Activated naive CD8-positive, alpha-beta T cell treated with anti-CD3 and anti-CD28 coated beads, Interleukin-2, amount 50 U/mL, for 24 hours (primary cell): Measurements from ENCODE around the gene DENND1A.
A peak's percentile ranks its signal among the peaks of the same experiment; 100 is the strongest.
"Not testable (repeated sequence)": the region's sequence is repeated elsewhere in the genome, so short reads cannot be mapped to it uniquely, and the experiment has no call there.

Experiments
- ATAC-seq: fragments of 150-1000 bp; cut with Tn5 transposase; one replicate; pipeline ENCODE4 v1.10.0; 2021
- DNase-seq: peaks from one replicate; pipeline ENCODE4 v3.0.0; 2021
- H3K27ac Mint-ChIP-seq: one replicate; pipeline ENCODE4 v1.8.0; 2021; ENCODE audit warnings: mild to moderate bottlenecking, mixed read lengths
- H3K27me3 Mint-ChIP-seq: one replicate; pipeline ENCODE4 v1.8.0; 2021; ENCODE audit warnings: mixed read lengths
- H3K36me3 Mint-ChIP-seq: one replicate; pipeline ENCODE4 v1.8.0; 2021; ENCODE audit warnings: low read depth, mixed read lengths
- H3K4me1 Mint-ChIP-seq: one replicate; pipeline ENCODE4 v1.8.0; 2021; ENCODE audit warnings: mixed read lengths
- H3K4me3 Mint-ChIP-seq: one replicate; pipeline ENCODE4 v1.8.0; 2021; ENCODE audit warnings: mild to moderate bottlenecking, moderate library complexity, mixed read lengths
- H3K9me3 Mint-ChIP-seq: one replicate; pipeline ENCODE4 v1.8.0; 2021; ENCODE audit warnings: mixed read lengths

DENND1A gene

GRCh38 chr9:123940721-123941523, 11.0 kb upstream of the DENND1A start:
- no peak for DNase-seq
- Mint-ChIP-seq H3K4me3 (no peak overlapping the region), H3K27ac (no peak overlapping the region), H3K9me3 (peaks cover 10% of the 10 kb centered on the region), H3K4me1 (peaks cover 2% of the 10 kb centered on the region), H3K36me3 (no peaks in the 10 kb centered on the region), H3K27me3 (peaks cover 8% of the 10 kb centered on the region)
- peak; percentile 88 for ATAC-seq

GRCh38 chr9:123938401-123938800, 8.5 kb upstream of the DENND1A start:
- Mint-ChIP-seq H3K4me1 (peaks cover 2% of the 10 kb centered on the region), H3K27ac (no peak overlapping the region), H3K9me3 (peaks cover 10% of the 10 kb centered on the region), H3K4me3 (no peak overlapping the region), H3K36me3 (no peaks in the 10 kb centered on the region), H3K27me3 (peaks cover 24% of the 10 kb centered on the region)
- no peak for DNase-seq
- no peak for ATAC-seq

GRCh38 chr9:123936575-123936974, 6.6 kb upstream of the DENND1A start:
- H3K27ac Mint-ChIP-seq, H3K4me3 Mint-ChIP-seq: not testable (repeated sequence)
- peaks cover 24% of the 10 kb centered on the region for H3K27me3 Mint-ChIP-seq

GRCh38 chr9:123933440-123934212, 3.7 kb upstream of the DENND1A start:
- DNase-seq (no peak), ATAC-seq (no peak)
- peaks cover 14% of the 10 kb centered on the region for H3K4me1 Mint-ChIP-seq
- H3K36me3 Mint-ChIP-seq: no peaks in the 10 kb centered on the region
- peaks cover 10% of the 10 kb centered on the region for H3K9me3 Mint-ChIP-seq
- H3K27me3 Mint-ChIP-seq: peaks cover 24% of the 10 kb centered on the region
- no peak overlapping the region for H3K27ac Mint-ChIP-seq
- H3K4me3 Mint-ChIP-seq: no peak overlapping the region

More at GRCh38 chr9:123936575-123936974, 6.6 kb upstream of the DENND1A start:
- DNase-seq, H3K36me3 Mint-ChIP-seq, ATAC-seq, H3K4me1 Mint-ChIP-seq, H3K9me3 Mint-ChIP-seq: not testable (repeated sequence)

GRCh38 chr9:123929177-123929869, 603 bp downstream of the DENND1A start:
- DNase-seq (peak; percentile 37), ATAC-seq (peak; percentile 1)
- Mint-ChIP-seq H3K4me3 (peak overlapping the region; percentile 91), H3K36me3 (peaks cover 12% of the 10 kb centered on the region), H3K9me3 (peaks cover 7% of the 10 kb centered on the region), H3K27ac (peak overlapping the region; percentile 96), H3K4me1 (peaks cover 41% of the 10 kb centered on the region), H3K27me3 (peaks cover 3% of the 10 kb centered on the region)

GRCh38 chr9:123928533-123929176, 1.3 kb downstream of the DENND1A start:
- DNase-seq (peak; percentile 27), ATAC-seq (peak; percentile 48)
- Mint-ChIP-seq H3K27ac (peak overlapping the region; percentile 96), H3K27me3 (no peaks in the 10 kb centered on the region), H3K36me3 (peaks cover 15% of the 10 kb centered on the region), H3K9me3 (peaks cover 12% of the 10 kb centered on the region), H3K4me3 (peak overlapping the region; percentile 91), H3K4me1 (peaks cover 43% of the 10 kb centered on the region)

GRCh38 chr9:123927625-123928532, 2.0 kb downstream of the DENND1A start:
- Mint-ChIP-seq H3K27me3 (no peaks in the 10 kb centered on the region), H3K9me3 (peaks cover 13% of the 10 kb centered on the region), H3K4me1 (peaks cover 44% of the 10 kb centered on the region), H3K36me3 (peaks cover 18% of the 10 kb centered on the region), H3K4me3 (peak overlapping the region; percentile 91), H3K27ac (peak overlapping the region; percentile 96)
- ATAC-seq: no peak
- DNase-seq: no peak

GRCh38 chr9:123926941-123927340, 3.0 kb downstream of the DENND1A start:
- Mint-ChIP-seq H3K4me3 (no peak overlapping the region), H3K27ac (peak overlapping the region; percentile 33), H3K9me3 (peaks cover 13% of the 10 kb centered on the region)

GRCh38 chr9:123925819-123926218, 4.1 kb downstream of the DENND1A start:
- no peaks in the 10 kb centered on the region for H3K27me3 Mint-ChIP-seq
- peaks cover 13% of the 10 kb centered on the region for H3K9me3 Mint-ChIP-seq

More at GRCh38 chr9:123926941-123927340, 3.0 kb downstream of the DENND1A start:
- peaks cover 44% of the 10 kb centered on the region for H3K4me1 Mint-ChIP-seq
- no peaks in the 10 kb centered on the region for H3K27me3 Mint-ChIP-seq
- peaks cover 18% of the 10 kb centered on the region for H3K36me3 Mint-ChIP-seq
- no peak for ATAC-seq
- DNase-seq: no peak

GRCh38 chr9:123925161-123925560, 4.8 kb downstream of the DENND1A start:
- DNase-seq: no peak
- Mint-ChIP-seq H3K27me3 (no peaks in the 10 kb centered on the region), H3K9me3 (peaks cover 13% of the 10 kb centered on the region), H3K36me3 (peaks cover 18% of the 10 kb centered on the region), H3K4me1 (peaks cover 36% of the 10 kb centered on the region), H3K27ac (no peak overlapping the region), H3K4me3 (no peak overlapping the region)
- no peak for ATAC-seq

More at GRCh38 chr9:123925819-123926218, 4.1 kb downstream of the DENND1A start:
- H3K36me3 Mint-ChIP-seq: peaks cover 18% of the 10 kb centered on the region
- H3K4me3 Mint-ChIP-seq: no peak overlapping the region
- DNase-seq (no peak), ATAC-seq (no peak)
- no peak overlapping the region for H3K27ac Mint-ChIP-seq
- H3K4me1 Mint-ChIP-seq: peaks cover 43% of the 10 kb centered on the region

- Mint-ChIP-seq H3K27me3 (no peaks in the 10 kb centered on the region), H3K9me3 (peaks cover 13% of the 10 kb centered on the region), H3K36me3 (peaks cover 18% of the 10 kb centered on the region), H3K4me1 (peaks cover 36% of the 10 kb centered on the region), H3K27ac (no peak overlapping the region), H3K4me3 (no peak overlapping the region)
- no peak for ATAC-seq
- no peak for DNase-seq
Measured at GRCh38 chr9:123924727-123925126, 5.2 kb downstream of the DENND1A start.

- no peak overlapping the region for H3K4me3 Mint-ChIP-seq
- peaks cover 33% of the 10 kb centered on the region for H3K4me1 Mint-ChIP-seq
- H3K9me3 Mint-ChIP-seq: peaks cover 13% of the 10 kb centered on the region
- ATAC-seq: no peak
- H3K27ac Mint-ChIP-seq: no peak overlapping the region
- no peak for DNase-seq
- no peaks in the 10 kb centered on the region for H3K27me3 Mint-ChIP-seq
- H3K36me3 Mint-ChIP-seq: peaks cover 18% of the 10 kb centered on the region
Measured at GRCh38 chr9:123923884-123924283, 6.0 kb downstream of the DENND1A start.

GRCh38 chr9:123923377-123923776, 6.5 kb downstream of the DENND1A start:
- DNase-seq: no peak
- H3K36me3 Mint-ChIP-seq: peaks cover 18% of the 10 kb centered on the region
- no peaks in the 10 kb centered on the region for H3K27me3 Mint-ChIP-seq
- H3K4me1 Mint-ChIP-seq: peaks cover 28% of the 10 kb centered on the region
- H3K27ac Mint-ChIP-seq: no peak overlapping the region
- H3K4me3 Mint-ChIP-seq: no peak overlapping the region
- H3K9me3 Mint-ChIP-seq: peaks cover 13% of the 10 kb centered on the region
- no peak for ATAC-seq
